ENCODE results near the gene BRICD5.
"Not testable (repeated sequence)": the region's sequence is repeated elsewhere in the genome, so short reads cannot be mapped to it uniquely, and the experiment has no call there.

BRICD5 gene

DNA sequence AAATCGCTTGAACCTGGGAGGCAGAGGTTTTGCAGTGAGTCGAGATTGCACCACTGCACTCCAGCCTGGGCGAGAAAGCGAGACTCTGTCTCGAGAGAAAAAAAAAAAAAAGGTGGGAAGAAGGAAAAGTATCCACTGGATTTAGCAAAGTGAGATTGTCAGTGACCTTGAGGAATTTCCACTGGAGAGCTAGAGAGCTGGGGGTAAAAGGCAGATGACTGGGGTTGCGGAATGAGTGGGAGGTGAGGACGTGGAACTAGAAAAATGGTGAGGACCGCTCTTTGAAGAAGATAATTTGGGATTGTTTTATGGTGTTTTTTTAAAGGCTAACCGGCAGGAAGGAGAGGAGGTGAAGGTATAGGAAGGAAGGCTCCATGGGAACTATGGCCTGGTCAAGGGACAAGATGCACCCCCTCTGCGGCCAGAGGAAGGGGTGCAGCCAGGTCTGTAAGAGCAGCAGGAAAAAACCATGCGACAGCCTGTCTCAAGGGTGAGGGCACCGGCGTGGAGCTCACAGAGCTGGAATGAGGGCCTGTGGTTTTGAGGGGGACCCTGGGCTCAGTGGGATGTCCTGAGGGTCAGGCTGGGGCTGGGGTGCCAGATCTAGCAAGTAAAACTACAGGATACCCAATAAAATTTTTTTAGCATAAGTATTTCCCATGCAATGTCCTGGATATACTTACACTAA lies 6.1 kb downstream of the BRICD5 start:
- ChIA-PET CTCF (interaction anchor here (0.6 to 1.7 kb wide), 3 partner anchors 10 to 263 kb away, joined by 3 to 6 read pairs (median 4); no protein-coding TSS in a partner anchor), POLR2A (interaction anchor here (0.6 to 4.3 kb wide), 7 partner anchors 10 to 263 kb away, joined by 3 to 22 read pairs (median 5); partner anchors contain the start of genes PGP, TBL3 and TRAF7)
- Histone ChIP-seq H3K4me3 (ENCODE audit: low read depth, low read length) (peak overlapping the region; percentile 96), H3K9me3 (ENCODE audit: control insufficient read depth, insufficient read depth, low read depth, low read length) (no peaks in the 10 kb centered on the region), H3K4me1 (ENCODE audit: control insufficient read depth, insufficient read depth, low read length) (no peaks in the 10 kb centered on the region), H3K27ac (ENCODE audit: extremely low read depth, low read depth, low read length) (peak overlapping the region; percentile 90; the same call in 1 of the 2 replicates), H3K36me3 (ENCODE audit: control insufficient read depth in 2 of 2, insufficient read depth in 1 of 2, low read length in 2 of 2) (peaks cover 0 to 30% of the 10 kb centered on the region in 2 experiments; a peak in 1 of 3 replicates)
- TF ChIP-seq ZIC2 (tag by site-specific recombination; IDR thresholded peaks at IDR 0.05) = no peak
- peak; percentile 26 for TF ChIP-seq ZFHX2 (tag by site-specific recombination; conservative IDR thresholded peaks at IDR 0.05)
- 0 out of 2 replicates have a peak, but pooled peaks have one; percentile 35 for TF ChIP-seq ZNF600 (tag by site-specific recombination; IDR thresholded peaks at IDR 0.05)

- POLR2A ChIA-PET = interaction anchor here (1.6 to 4.3 kb wide), 2 partner anchors 11 to 48 kb away, joined by 9 to 20 read pairs; partner anchors contain the start of genes PGP and TRAF7
- not testable (repeated sequence) for H3K9me3 ChIP-seq (ENCODE audit: control insufficient read depth, insufficient read depth, low read depth, low read length); H3K4me3 ChIP-seq (ENCODE audit: low read depth, low read length); H3K4me1 ChIP-seq (ENCODE audit: control insufficient read depth, insufficient read depth, low read length); H3K27ac ChIP-seq (ENCODE audit: extremely low read depth, low read depth, low read length)
- H3K36me3 ChIP-seq (ENCODE audit: control insufficient read depth in 2 of 2, insufficient read depth in 1 of 2, low read length in 2 of 2) = peaks cover 0 to 17% of the 10 kb centered on the region in 2 experiments; a peak in 1 of 3 replicates
- CTCF ChIA-PET = interaction anchor here (0.8 to 1.5 kb wide), 2 partner anchors 8 to 181 kb away, joined by 3 to 6 read pairs; no protein-coding TSS in a partner anchor
- TF ChIP-seq ZNF518A (tag by site-specific recombination; conservative IDR thresholded peaks at IDR 0.05; ENCODE audit: low read depth) (peak; percentile 78), ZNF791 (tag by site-specific recombination; IDR thresholded peaks at IDR 0.05) (peak; percentile 30; the same call in 1 of the 2 replicates), ZBTB8A (tag by site-specific recombination; IDR thresholded peaks at IDR 0.05) (peak; percentile 56; the same call in 1 of the 2 replicates), ZNF560 (tag by site-specific recombination; IDR thresholded peaks at IDR 0.05; ENCODE audit: borderline replicate concordance) (peak; percentile 62; the same call in 1 of the 2 replicates), ZNF664 (tag by site-specific recombination; IDR thresholded peaks at IDR 0.05) (peak; percentile 56), ZNF623 (tag by site-specific recombination; IDR thresholded peaks at IDR 0.05) (peak; percentile 73), ZNF654 (tag by site-specific recombination; IDR thresholded peaks at IDR 0.05; ENCODE audit: low read depth) (0 out of 2 replicates have a peak, but pooled peaks have one; percentile 21), ZNF433 (tag by site-specific recombination; IDR thresholded peaks at IDR 0.05; ENCODE audit: low read depth) (peak; percentile 67), ZNF266 (tag by site-specific recombination; IDR thresholded peaks at IDR 0.05; ENCODE audit: low read depth) (peak; percentile 67; the same call in 1 of the 2 replicates), ZNF394 (tag by site-specific recombination; IDR thresholded peaks at IDR 0.05; ENCODE audit: borderline replicate concordance) (peak; percentile 90), ZNF133 (tag by site-specific recombination; IDR thresholded peaks at IDR 0.05) (peak; percentile 99), ZNF202 (tag by site-specific recombination; IDR thresholded peaks at IDR 0.05; ENCODE audit: borderline replicate concordance) (peak; percentile 69; the same call in 1 of the 2 replicates), ZXDB (tag by site-specific recombination; IDR thresholded peaks at IDR 0.05) (peak; percentile 47; the same call in 1 of the 2 replicates), ZNF426 (tag by site-specific recombination; IDR thresholded peaks at IDR 0.05) (peak; percentile 77), ZNF404 (tag by site-specific recombination; IDR thresholded peaks at IDR 0.05) (0 out of 2 replicates have a peak, but pooled peaks have one; percentile 37), ZNF292 (tag by site-specific recombination; IDR thresholded peaks at IDR 0.05; ENCODE audit: borderline replicate concordance, low read depth) (0 out of 2 replicates have a peak, but pooled peaks have one; percentile 22), ZNF558 (tag by site-specific recombination; IDR thresholded peaks at IDR 0.05) (peak; percentile 72), ZNF19 (tag by site-specific recombination; IDR thresholded peaks at IDR 0.05; ENCODE audit: low read depth) (0 out of 2 replicates have a peak, but pooled peaks have one; percentile 33), ZNF140 (tag by site-specific recombination; IDR thresholded peaks at IDR 0.05) (peak; percentile 21; the same call in 1 of the 2 replicates)
- TF ChIP-seq, protein P1, sequence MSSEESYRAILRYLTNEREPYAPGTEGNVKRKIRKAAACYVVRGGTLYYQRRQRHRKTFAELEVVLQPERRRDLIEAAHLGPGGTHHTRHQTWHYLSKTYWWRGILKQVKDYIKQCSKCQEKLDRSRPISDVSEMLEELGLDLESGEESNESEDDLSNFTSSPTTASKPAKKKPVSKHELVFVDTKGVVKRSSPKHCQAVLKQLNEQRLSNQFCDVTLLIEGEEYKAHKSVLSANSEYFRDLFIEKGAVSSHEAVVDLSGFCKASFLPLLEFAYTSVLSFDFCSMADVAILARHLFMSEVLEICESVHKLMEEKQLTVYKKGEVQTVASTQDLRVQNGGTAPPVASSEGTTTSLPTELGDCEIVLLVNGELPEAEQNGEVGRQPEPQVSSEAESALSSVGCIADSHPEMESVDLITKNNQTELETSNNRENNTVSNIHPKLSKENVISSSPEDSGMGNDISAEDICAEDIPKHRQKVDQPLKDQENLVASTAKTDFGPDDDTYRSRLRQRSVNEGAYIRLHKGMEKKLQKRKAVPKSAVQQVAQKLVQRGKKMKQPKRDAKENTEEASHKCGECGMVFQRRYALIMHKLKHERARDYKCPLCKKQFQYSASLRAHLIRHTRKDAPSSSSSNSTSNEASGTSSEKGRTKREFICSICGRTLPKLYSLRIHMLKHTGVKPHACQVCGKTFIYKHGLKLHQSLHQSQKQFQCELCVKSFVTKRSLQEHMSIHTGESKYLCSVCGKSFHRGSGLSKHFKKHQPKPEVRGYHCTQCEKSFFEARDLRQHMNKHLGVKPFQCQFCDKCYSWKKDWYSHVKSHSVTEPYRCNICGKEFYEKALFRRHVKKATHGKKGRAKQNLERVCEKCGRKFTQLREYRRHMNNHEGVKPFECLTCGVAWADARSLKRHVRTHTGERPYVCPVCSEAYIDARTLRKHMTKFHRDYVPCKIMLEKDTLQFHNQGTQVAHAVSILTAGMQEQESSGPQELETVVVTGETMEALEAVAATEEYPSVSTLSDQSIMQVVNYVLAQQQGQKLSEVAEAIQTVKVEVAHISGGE (tag by site-specific recombination; conservative IDR thresholded peaks at IDR 0.05; ENCODE audit: low read depth) = peak; percentile 63
- TF ChIP-seq, protein P2, sequence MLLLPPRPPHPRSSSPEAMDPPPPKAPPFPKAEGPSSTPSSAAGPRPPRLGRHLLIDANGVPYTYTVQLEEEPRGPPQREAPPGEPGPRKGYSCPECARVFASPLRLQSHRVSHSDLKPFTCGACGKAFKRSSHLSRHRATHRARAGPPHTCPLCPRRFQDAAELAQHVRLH (tag by site-specific recombination; IDR thresholded peaks at IDR 0.05) = 0 out of 2 replicates have a peak, but pooled peaks have one; percentile 21
Measured at GRCh38 chr16:2203119-2203688, 7.5 kb downstream of the BRICD5 start.
